Loucy (cell line): ENCODE measurements around the gene WWOX.
A peak's percentile ranks its signal among the peaks of the same experiment; 100 is the strongest.

Experiments
- H2AFZ ChIP-seq: fragments of 200-600 bp; sonication (generic); 2 replicates; pipeline ENCODE4 v1.6.0; 2016; ENCODE audit warnings: antibody characterized with exemption, mild to moderate bottlenecking, low read length, moderate library complexity
- H3F3A ChIP-seq: fragments of 200-600 bp; 2 replicates; pipeline ENCODE4 v1.6.0; 2016; ENCODE audit warnings: antibody characterized with exemption, low read depth, mild to moderate bottlenecking
- H3K27me3 ChIP-seq: fragments of 200-600 bp; sonication (generic); 2 replicates; pipeline ENCODE4 v1.6.1; 2014; ENCODE audit warnings: low read length, mild to moderate bottlenecking; ENCODE audit not compliant: insufficient read depth, poor library complexity, severe bottlenecking
- H3K36me3 ChIP-seq: fragments of 200-600 bp; sonication (generic); 2 replicates; pipeline ENCODE4 v1.6.1; 2016; ENCODE audit warnings: low read length; ENCODE audit not compliant: insufficient read depth
- H3K4me1 ChIP-seq: fragments of 200-600 bp; sonication (generic); 2 replicates; pipeline ENCODE4 v1.5.1; 2014; ENCODE audit warnings: low read length, mild to moderate bottlenecking; ENCODE audit not compliant: insufficient read depth, poor library complexity, severe bottlenecking
- H3K4me2 ChIP-seq: fragments of 200-600 bp; sonication (generic); 2 replicates; pipeline ENCODE4 v1.6.0; 2014; ENCODE audit warnings: antibody characterized with exemption, low read length, low read depth, mild to moderate bottlenecking; ENCODE audit not compliant: poor library complexity, severe bottlenecking
- H3K4me3 ChIP-seq: fragments of 200-600 bp; sonication (generic); 2 replicates; pipeline ENCODE4 v1.5.1; 2014; ENCODE audit warnings: low read length, mild to moderate bottlenecking, mixed read lengths; ENCODE audit not compliant: poor library complexity, severe bottlenecking
- H3K79me2 ChIP-seq: fragments of 200-600 bp; sonication (generic); 2 replicates; pipeline ENCODE4 v1.6.1; 2014; ENCODE audit warnings: low read length; ENCODE audit not compliant: insufficient read depth
- H3K9ac ChIP-seq: fragments of 200-600 bp; sonication (generic); 2 replicates; pipeline ENCODE4 v1.6.0; 2014; ENCODE audit warnings: mild to moderate bottlenecking, low read depth, low read length, moderate library complexity; ENCODE audit not compliant: poor library complexity, severe bottlenecking
- H3K9me2 ChIP-seq: fragments of 200-600 bp; sonication (generic); replicated peaks from 2 replicates; pipeline ENCODE4 v1.6.1; 2016; ENCODE audit warnings: low read depth, low read length, mixed read lengths
- H3K9me3 ChIP-seq: fragments of 200-600 bp; sonication (generic); 2 replicates; pipeline ENCODE4 v1.6.1; 2014; ENCODE audit warnings: mild to moderate bottlenecking, antibody characterized with exemption, low read length, low read depth; ENCODE audit not compliant: insufficient read depth
- H4K20me1 ChIP-seq: fragments of 200-600 bp; sonication (generic); 2 replicates; pipeline ENCODE4 v1.6.0; 2014; ENCODE audit warnings: antibody characterized with exemption, low read length, mild to moderate bottlenecking; ENCODE audit not compliant: insufficient read depth, poor library complexity, severe bottlenecking
- CTCF ChIP-seq: fragments of 200-600 bp; sonication (generic); conservative IDR thresholded peaks from 2 replicates; pipeline ENCODE4 v1.5.1; 2014; ENCODE audit warnings: mild to moderate bottlenecking, antibody characterized with exemption, low read length
- EZH2phosphoT487 ChIP-seq: fragments of 200-600 bp; IDR thresholded peaks from 2 replicates; pipeline ENCODE4 v1.6.1; 2018; ENCODE audit warnings: antibody characterized with exemption, mild to moderate bottlenecking, moderate library complexity, borderline replicate concordance

The WWOX gene

GRCh38 chr16:78227855-78228254, 128.4 kb downstream of the WWOX start:
- Histone ChIP-seq H4K20me1 (no peaks in the 10 kb centered on the region), H3K79me2 (no peaks in the 10 kb centered on the region), H3K27me3 (no peaks in the 10 kb centered on the region), H3K36me3 (no peaks in the 10 kb centered on the region), H3F3A (no peaks in the 10 kb centered on the region), H2AFZ (no peak overlapping the region), H3K9ac (no peak overlapping the region), H3K9me3 (no peaks in the 10 kb centered on the region), H3K4me1 (peaks cover 3% of the 10 kb centered on the region), H3K9me2 (no peaks in the 10 kb centered on the region), H3K4me3 (no peak overlapping the region), H3K4me2 (no peak overlapping the region)
- TF ChIP-seq CTCF (peak; percentile 68), EZH2phosphoT487 (no peak)

- H2AFZ ChIP-seq: no peak overlapping the region
- H3F3A ChIP-seq: no peaks in the 10 kb centered on the region
- no peaks in the 10 kb centered on the region for H4K20me1 ChIP-seq
- H3K79me2 ChIP-seq: no peaks in the 10 kb centered on the region
- H3K4me1 ChIP-seq: peaks cover 3% of the 10 kb centered on the region
- H3K36me3 ChIP-seq: no peaks in the 10 kb centered on the region
- no peaks in the 10 kb centered on the region for H3K9me2 ChIP-seq
- no peak overlapping the region for H3K4me2 ChIP-seq
- H3K4me3 ChIP-seq: no peak overlapping the region
- no peaks in the 10 kb centered on the region for H3K9me3 ChIP-seq
- TF ChIP-seq EZH2phosphoT487 (no peak), CTCF (no peak)
- no peaks in the 10 kb centered on the region for H3K27me3 ChIP-seq
- H3K9ac ChIP-seq: no peak overlapping the region
These were observed 129.2 kb downstream of the WWOX start for GRCh38 chr16:78228704-78229103.

GRCh38 chr16:78230832-78231231, 131.4 kb downstream of the WWOX start:
- Histone ChIP-seq H3F3A (no peaks in the 10 kb centered on the region), H3K36me3 (no peaks in the 10 kb centered on the region), H3K27me3 (no peaks in the 10 kb centered on the region), H2AFZ (no peak overlapping the region), H3K79me2 (no peaks in the 10 kb centered on the region), H3K4me2 (no peak overlapping the region), H3K9me3 (no peaks in the 10 kb centered on the region), H3K4me3 (no peak overlapping the region), H3K4me1 (peaks cover 3% of the 10 kb centered on the region), H3K9ac (no peak overlapping the region), H4K20me1 (no peaks in the 10 kb centered on the region), H3K9me2 (no peaks in the 10 kb centered on the region)
- TF ChIP-seq CTCF (no peak), EZH2phosphoT487 (no peak)
